HG02981 (cell line): ENCODE data around the gene TMUB1.

Source experiments
- ATAC-seq: cut with Tn5 transposase; IDR thresholded peaks from one replicate; pipeline ENCODE4 v1.9.1; 2021; ENCODE audit warnings: mild to moderate bottlenecking, moderate library complexity; ENCODE audit not compliant: unreplicated experiment

Gene TMUB1

GRCh38 chr7:151071032-151071866 lies 12.0 kb downstream of the TMUB1 start:
- ATAC-seq, result no peak

- ATAC-seq, result no peak
These were observed 12.7 kb downstream of the TMUB1 start for GRCh38 chr7:151070574-151070960.

- no peak for ATAC-seq
These were observed 13.3 kb downstream of the TMUB1 start for GRCh38 chr7:151069841-151070573.

GRCh38 chr7:151068069-151068773 lies 15.1 kb downstream of the TMUB1 start:
- ATAC-seq, result no peak

- ATAC-seq, result no peak
These were observed 16.9 kb downstream of the TMUB1 start for GRCh38 chr7:151066273-151066974.

GRCh38 chr7:151065516-151065915 lies 17.8 kb downstream of the TMUB1 start:
- no peak for ATAC-seq

GRCh38 chr7:151064993-151065392 lies 18.3 kb downstream of the TMUB1 start:
- ATAC-seq, result no peak

GRCh38 chr7:151064454-151064853 lies 18.8 kb downstream of the TMUB1 start:
- no peak for ATAC-seq

GRCh38 chr7:151063212-151063561 lies 20.1 kb downstream of the TMUB1 start:
- ATAC-seq, result no peak

- ATAC-seq, result no peak
These were observed 20.7 kb downstream of the TMUB1 start for GRCh38 chr7:151062399-151063211.

GRCh38 chr7:151062111-151062398 lies 21.2 kb downstream of the TMUB1 start:
- no peak for ATAC-seq

GRCh38 chr7:151061213-151062110 lies 21.8 kb downstream of the TMUB1 start:
- no peak for ATAC-seq

- no peak for ATAC-seq
These were observed 22.7 kb downstream of the TMUB1 start for GRCh38 chr7:151060416-151061212.

GRCh38 chr7:151060113-151060415 lies 23.2 kb downstream of the TMUB1 start:
- ATAC-seq, result no peak

GRCh38 chr7:151059367-151060112 lies 23.8 kb downstream of the TMUB1 start, which contains the start of gene SLC4A2:
SLC4A2 (plus strand) TSS chr7:151059589; CDS start chr7:151061988, 2,399 bp downstream.
- peak; percentile 26 for ATAC-seq

- no peak for ATAC-seq
These were observed 24.4 kb downstream of the TMUB1 start for GRCh38 chr7:151058781-151059366.

GRCh38 chr7:151057989-151058780 lies 25.1 kb downstream of the TMUB1 start:
- peak; percentile 90 for ATAC-seq
